Measurements from ENCODE around the gene CPNE9.

DNA sequence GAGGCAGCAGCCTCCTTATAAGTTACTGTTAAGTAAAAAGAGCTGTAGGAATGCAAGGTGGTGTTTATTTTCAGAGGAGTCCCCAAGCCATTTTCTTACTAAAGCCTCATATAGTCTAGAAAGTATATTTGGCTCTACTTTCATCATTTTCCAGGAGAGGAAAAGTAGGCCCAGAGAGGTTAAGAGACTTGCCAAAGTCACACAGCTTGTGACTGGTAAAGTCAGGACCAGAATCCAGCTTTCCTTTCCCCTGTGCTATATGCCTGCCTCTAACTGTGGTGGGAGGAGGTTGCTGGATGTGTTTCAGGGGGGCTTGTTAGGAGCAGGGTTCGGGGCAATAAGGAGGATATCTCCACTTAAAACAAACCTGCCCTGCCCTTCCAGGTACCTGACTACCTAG, 38.9 kb downstream of the CPNE9 start:
- TF ChIP-seq, protein P1, sequence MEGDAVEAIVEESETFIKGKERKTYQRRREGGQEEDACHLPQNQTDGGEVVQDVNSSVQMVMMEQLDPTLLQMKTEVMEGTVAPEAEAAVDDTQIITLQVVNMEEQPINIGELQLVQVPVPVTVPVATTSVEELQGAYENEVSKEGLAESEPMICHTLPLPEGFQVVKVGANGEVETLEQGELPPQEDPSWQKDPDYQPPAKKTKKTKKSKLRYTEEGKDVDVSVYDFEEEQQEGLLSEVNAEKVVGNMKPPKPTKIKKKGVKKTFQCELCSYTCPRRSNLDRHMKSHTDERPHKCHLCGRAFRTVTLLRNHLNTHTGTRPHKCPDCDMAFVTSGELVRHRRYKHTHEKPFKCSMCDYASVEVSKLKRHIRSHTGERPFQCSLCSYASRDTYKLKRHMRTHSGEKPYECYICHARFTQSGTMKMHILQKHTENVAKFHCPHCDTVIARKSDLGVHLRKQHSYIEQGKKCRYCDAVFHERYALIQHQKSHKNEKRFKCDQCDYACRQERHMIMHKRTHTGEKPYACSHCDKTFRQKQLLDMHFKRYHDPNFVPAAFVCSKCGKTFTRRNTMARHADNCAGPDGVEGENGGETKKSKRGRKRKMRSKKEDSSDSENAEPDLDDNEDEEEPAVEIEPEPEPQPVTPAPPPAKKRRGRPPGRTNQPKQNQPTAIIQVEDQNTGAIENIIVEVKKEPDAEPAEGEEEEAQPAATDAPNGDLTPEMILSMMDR (conservative IDR thresholded peaks at IDR 0.05; ENCODE audit: low read depth in 2 of 2), result no peak
- TF ChIP-seq CREB1 (CRISPR knock-in tag; IDR thresholded peaks at IDR 0.05; ENCODE audit: low read depth), result no peak
- no peak for TF ChIP-seq JUNB (IDR thresholded peaks at IDR 0.05; ENCODE audit: unreplicated experiment)
- no peak for TF ChIP-seq EZH2 (IDR thresholded peaks at IDR 0.05; ENCODE audit: low read depth, unreplicated experiment)
- TF ChIP-seq POLR2AphosphoS5 (IDR thresholded peaks at IDR 0.05; ENCODE audit: low read depth), result no peak
- TF ChIP-seq ZNF331 (CRISPR knock-in tag; IDR thresholded peaks at IDR 0.05; ENCODE audit: low read depth), result no peak
- TF ChIP-seq, protein P2, sequence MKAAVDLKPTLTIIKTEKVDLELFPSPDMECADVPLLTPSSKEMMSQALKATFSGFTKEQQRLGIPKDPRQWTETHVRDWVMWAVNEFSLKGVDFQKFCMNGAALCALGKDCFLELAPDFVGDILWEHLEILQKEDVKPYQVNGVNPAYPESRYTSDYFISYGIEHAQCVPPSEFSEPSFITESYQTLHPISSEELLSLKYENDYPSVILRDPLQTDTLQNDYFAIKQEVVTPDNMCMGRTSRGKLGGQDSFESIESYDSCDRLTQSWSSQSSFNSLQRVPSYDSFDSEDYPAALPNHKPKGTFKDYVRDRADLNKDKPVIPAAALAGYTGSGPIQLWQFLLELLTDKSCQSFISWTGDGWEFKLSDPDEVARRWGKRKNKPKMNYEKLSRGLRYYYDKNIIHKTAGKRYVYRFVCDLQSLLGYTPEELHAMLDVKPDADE (IDR thresholded peaks at IDR 0.05), result no peak
- TF ChIP-seq EZH2phosphoT487 (IDR thresholded peaks at IDR 0.05; ENCODE audit: unreplicated experiment), result no peak
